Vagina (tissue), 2 donors: ENCODE results near the gene RSPO1. TPM values are rescaled to one million over a fixed set of nuclear protein-coding genes. Genes with fewer than 3 reads are reported as not detected.

Experiments
- DNase-seq, 2 donors: peaks; one replicate each; pipeline ENCODE4 v3.0.0-alpha.2; 2017; ENCODE audit errors: extremely low spot score in 2 of 2
- H3K27ac ChIP-seq: fragments of 200-600 bp; sonication (generic); one replicate; pipeline ENCODE4 v1.5.1; 2019
- H3K27me3 ChIP-seq: fragments of 200-600 bp; sonication (generic); one replicate; pipeline ENCODE4 v1.5.1; 2019
- H3K36me3 ChIP-seq, 2 donors: fragments of 200-600 bp; sonication (generic); one replicate each; pipeline ENCODE4 v1.5.1; 2017 to 2019
- H3K4me1 ChIP-seq: fragments of 200-600 bp; sonication (generic); one replicate; pipeline ENCODE4 v1.5.1; 2019
- H3K4me3 ChIP-seq, 2 donors: fragments of 200-600 bp; sonication (generic); 1 replicate in 1 of 2; 2 replicates in 1 of 2; pipeline ENCODE4 v1.5.1; 2016 to 2019
- H3K9me3 ChIP-seq: fragments of 200-600 bp; sonication (generic); one replicate; pipeline ENCODE4 v1.5.1; 2019
- POLR2A ChIP-seq, 2 donors: fragments of 450-650 bp; IDR thresholded peaks; one replicate each; pipeline ENCODE4 v1.6.1; 2017; ENCODE audit warnings: antibody characterized with exemption in 2 of 2, mild to moderate bottlenecking in 2 of 2, moderate library complexity in 2 of 2
- POLR2AphosphoS5 ChIP-seq, 2 donors: sonication (generic); formaldehyde crosslinking; IDR thresholded peaks; one replicate each; pipeline ENCODE4 v1.9.0; 2017; ENCODE audit warnings: antibody characterized with exemption in 2 of 2, mild to moderate bottlenecking in 2 of 2, low read depth in 1 of 2; ENCODE audit not compliant: insufficient read depth in 1 of 2
- intact Hi-C: fragments of 100-400 bp; cut with DNase I; formaldehyde crosslinking; loops from one replicate; pipeline ENCODE4 v1.15.1; 2023
- total RNA-seq: library from RNA; depleted of rRNA; stranded (reverse); fragments of >200 nt; gene quantifications from one replicate; pipeline ENCODE4 v1.2.3, GENCODE V29; 2016
- TF ChIP-seq, protein P1 (sequence below), 3 experiments: fragments of 450-650 bp in 2 of 3; fragments of 200-600 bp in 1 of 3; sonication (generic) in 1 of 3; IDR thresholded peaks; one replicate each; pipeline ENCODE4 v1.5.1; 2017 to 2019; ENCODE audit warnings: antibody characterized with exemption in 3 of 3, mild to moderate bottlenecking in 2 of 3, moderate library complexity in 2 of 3

The RSPO1 gene
- total RNA-seq, 1 donor from 2014 or later = 23.3 TPM

- Histone ChIP-seq H3K36me3 (no peaks in the 10 kb centered on the region), H3K4me1 (no peaks in the 10 kb centered on the region), H3K9me3 (no peaks in the 10 kb centered on the region), H3K4me3 (no peak overlapping the region), H3K27ac (no peak overlapping the region), H3K27me3 (no peaks in the 10 kb centered on the region)
- TF ChIP-seq, protein P1, sequence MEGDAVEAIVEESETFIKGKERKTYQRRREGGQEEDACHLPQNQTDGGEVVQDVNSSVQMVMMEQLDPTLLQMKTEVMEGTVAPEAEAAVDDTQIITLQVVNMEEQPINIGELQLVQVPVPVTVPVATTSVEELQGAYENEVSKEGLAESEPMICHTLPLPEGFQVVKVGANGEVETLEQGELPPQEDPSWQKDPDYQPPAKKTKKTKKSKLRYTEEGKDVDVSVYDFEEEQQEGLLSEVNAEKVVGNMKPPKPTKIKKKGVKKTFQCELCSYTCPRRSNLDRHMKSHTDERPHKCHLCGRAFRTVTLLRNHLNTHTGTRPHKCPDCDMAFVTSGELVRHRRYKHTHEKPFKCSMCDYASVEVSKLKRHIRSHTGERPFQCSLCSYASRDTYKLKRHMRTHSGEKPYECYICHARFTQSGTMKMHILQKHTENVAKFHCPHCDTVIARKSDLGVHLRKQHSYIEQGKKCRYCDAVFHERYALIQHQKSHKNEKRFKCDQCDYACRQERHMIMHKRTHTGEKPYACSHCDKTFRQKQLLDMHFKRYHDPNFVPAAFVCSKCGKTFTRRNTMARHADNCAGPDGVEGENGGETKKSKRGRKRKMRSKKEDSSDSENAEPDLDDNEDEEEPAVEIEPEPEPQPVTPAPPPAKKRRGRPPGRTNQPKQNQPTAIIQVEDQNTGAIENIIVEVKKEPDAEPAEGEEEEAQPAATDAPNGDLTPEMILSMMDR (IDR thresholded peaks at IDR 0.05) = no peak
- no peak for TF ChIP-seq POLR2AphosphoS5 (IDR thresholded peaks at IDR 0.05; ENCODE audit: insufficient read depth in 1 of 2, low read depth in 1 of 2)
- no peak for TF ChIP-seq POLR2A (IDR thresholded peaks at IDR 0.05)
- intact Hi-C loops = no loop called here
- DNase-seq = no peak
Measured at GRCh38 chr1:37656881-37657280, 22.2 kb upstream of the RSPO1 start.

DNA sequence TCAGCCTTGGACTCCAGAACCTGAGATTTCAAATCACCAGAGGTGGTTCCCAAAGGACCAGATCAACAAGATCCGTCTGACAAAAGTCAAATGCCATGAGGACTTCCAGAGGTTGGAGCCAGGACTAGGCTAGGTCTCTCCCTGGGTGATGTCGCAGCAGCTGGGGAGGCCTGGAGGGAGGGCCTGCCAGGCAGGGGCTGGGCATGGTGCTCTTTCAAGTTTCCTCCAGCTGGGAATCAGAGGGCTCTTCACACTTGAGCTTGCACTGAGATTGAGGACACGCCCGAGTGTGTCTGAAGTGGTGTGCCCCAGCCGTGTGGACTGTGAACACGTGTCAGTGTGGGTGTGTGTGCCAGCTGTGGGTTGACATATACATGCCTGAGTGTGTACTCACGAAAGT lies 21.3 kb upstream of the RSPO1 start:
- intact Hi-C loops = no loop called here
- Histone ChIP-seq H3K27me3 (no peaks in the 10 kb centered on the region), H3K9me3 (no peaks in the 10 kb centered on the region), H3K36me3 (no peaks in the 10 kb centered on the region), H3K4me1 (no peaks in the 10 kb centered on the region), H3K27ac (no peak overlapping the region), H3K4me3 (no peak overlapping the region)
- no peak for DNase-seq
- TF ChIP-seq, protein P1 (IDR thresholded peaks at IDR 0.05) = no peak
- no peak for TF ChIP-seq POLR2A (IDR thresholded peaks at IDR 0.05)

DNA sequence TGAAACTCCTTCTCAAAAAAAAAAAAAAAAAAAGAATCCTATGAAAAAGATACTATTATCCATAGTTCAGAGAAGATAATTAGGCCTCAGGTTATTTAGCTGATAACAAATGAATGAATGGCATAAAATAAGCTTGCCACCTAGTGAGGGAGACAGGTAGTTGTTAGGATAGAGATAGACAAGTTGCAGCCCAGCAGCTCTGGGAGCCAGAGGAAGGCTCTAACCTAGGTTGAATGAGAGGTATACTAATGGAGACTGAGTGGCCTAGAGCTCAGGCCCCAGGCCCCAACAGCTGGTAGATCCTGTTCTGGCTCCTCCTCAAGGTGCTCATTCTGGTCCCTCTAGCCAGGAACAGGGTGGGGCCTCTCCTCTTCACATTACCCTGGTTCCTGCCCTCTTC lies 20.6 kb upstream of the RSPO1 start:
- no peaks in the 10 kb centered on the region for H3K4me1 ChIP-seq
- no peak for DNase-seq
- intact Hi-C loops = no loop called here
- H3K4me3 ChIP-seq = no peak overlapping the region
- H3K27ac ChIP-seq = no peak overlapping the region
- no peaks in the 10 kb centered on the region for H3K9me3 ChIP-seq
- H3K27me3 ChIP-seq = no peaks in the 10 kb centered on the region
- TF ChIP-seq POLR2AphosphoS5 (IDR thresholded peaks at IDR 0.05; ENCODE audit: insufficient read depth in 1 of 2, low read depth in 1 of 2) (no peak), POLR2A (IDR thresholded peaks at IDR 0.05) (no peak)
- TF ChIP-seq, protein P1 (IDR thresholded peaks at IDR 0.05) = no peak
- H3K36me3 ChIP-seq = no peaks in the 10 kb centered on the region

DNA sequence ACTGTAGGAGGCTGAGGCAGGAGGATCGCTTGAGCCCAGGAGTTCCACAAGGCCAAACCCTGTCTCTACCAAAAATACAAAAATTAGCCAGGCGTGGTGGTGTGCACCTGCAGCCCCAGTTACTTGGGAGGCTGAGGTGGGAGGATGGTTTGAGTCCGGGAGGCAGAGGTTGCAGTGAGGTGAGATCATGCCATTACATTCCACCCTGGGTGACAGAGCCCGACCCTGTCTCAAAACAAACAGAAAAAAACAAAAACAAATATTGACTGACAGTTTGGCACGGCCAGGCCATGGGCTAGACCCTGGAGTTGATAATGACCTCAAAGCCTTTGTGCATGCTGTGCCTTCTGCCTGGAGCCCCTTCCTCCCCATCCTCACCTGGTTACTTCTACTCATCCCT lies 19.2 kb upstream of the RSPO1 start:
- Histone ChIP-seq H3K27me3 (no peaks in the 10 kb centered on the region), H3K27ac (no peak overlapping the region), H3K4me3 (no peak overlapping the region), H3K9me3 (no peaks in the 10 kb centered on the region), H3K36me3 (no peaks in the 10 kb centered on the region), H3K4me1 (no peaks in the 10 kb centered on the region)
- DNase-seq = no peak
- intact Hi-C loops = no loop called here
- TF ChIP-seq POLR2A (IDR thresholded peaks at IDR 0.05) (no peak), POLR2AphosphoS5 (IDR thresholded peaks at IDR 0.05; ENCODE audit: insufficient read depth in 1 of 2, low read depth in 1 of 2) (no peak)
- TF ChIP-seq, protein P1 (IDR thresholded peaks at IDR 0.05) = no peak

DNA sequence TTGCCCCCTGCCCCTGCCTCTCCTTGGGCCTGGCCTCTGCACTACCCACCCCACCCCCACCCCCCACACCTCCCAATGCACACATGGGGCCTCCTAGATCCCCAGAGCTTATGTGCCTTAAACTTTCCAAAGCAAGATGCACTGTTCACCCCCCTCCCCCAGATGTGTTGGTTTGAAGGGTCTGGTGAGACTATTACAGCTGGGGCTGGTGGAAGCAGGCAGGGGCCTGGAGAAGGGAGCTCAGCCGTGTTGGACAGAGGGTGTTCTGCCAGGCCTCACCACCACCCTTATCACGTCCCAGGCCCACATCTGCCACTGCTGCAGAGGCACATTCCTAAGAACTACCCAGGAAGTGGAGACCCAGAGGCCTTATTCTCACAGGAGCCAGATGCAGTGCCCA lies 18.3 kb upstream of the RSPO1 start:
- intact Hi-C loops = no loop called here
- Histone ChIP-seq H3K4me3 (no peak overlapping the region), H3K27me3 (no peaks in the 10 kb centered on the region), H3K36me3 (no peaks in the 10 kb centered on the region), H3K4me1 (no peaks in the 10 kb centered on the region), H3K9me3 (no peaks in the 10 kb centered on the region), H3K27ac (no peak overlapping the region)
- TF ChIP-seq POLR2AphosphoS5 (IDR thresholded peaks at IDR 0.05; ENCODE audit: insufficient read depth in 1 of 2, low read depth in 1 of 2) (no peak), POLR2A (IDR thresholded peaks at IDR 0.05) (no peak)
- TF ChIP-seq, protein P1 (IDR thresholded peaks at IDR 0.05) = no peak
- no peak for DNase-seq
